ENCODE measurements around the gene CCDC127.

Gene CCDC127

GRCh38 chr5:188488-189481 is 29.2 kb downstream of the CCDC127 start:
- peak; percentile 62 for DNase-seq

- no peak for DNase-seq
Observed at GRCh38 chr5:187617-188451, 30.1 kb downstream of the CCDC127 start.

- DNase-seq = no peak
Observed at GRCh38 chr5:187042-187431, 30.9 kb downstream of the CCDC127 start.

DNA sequence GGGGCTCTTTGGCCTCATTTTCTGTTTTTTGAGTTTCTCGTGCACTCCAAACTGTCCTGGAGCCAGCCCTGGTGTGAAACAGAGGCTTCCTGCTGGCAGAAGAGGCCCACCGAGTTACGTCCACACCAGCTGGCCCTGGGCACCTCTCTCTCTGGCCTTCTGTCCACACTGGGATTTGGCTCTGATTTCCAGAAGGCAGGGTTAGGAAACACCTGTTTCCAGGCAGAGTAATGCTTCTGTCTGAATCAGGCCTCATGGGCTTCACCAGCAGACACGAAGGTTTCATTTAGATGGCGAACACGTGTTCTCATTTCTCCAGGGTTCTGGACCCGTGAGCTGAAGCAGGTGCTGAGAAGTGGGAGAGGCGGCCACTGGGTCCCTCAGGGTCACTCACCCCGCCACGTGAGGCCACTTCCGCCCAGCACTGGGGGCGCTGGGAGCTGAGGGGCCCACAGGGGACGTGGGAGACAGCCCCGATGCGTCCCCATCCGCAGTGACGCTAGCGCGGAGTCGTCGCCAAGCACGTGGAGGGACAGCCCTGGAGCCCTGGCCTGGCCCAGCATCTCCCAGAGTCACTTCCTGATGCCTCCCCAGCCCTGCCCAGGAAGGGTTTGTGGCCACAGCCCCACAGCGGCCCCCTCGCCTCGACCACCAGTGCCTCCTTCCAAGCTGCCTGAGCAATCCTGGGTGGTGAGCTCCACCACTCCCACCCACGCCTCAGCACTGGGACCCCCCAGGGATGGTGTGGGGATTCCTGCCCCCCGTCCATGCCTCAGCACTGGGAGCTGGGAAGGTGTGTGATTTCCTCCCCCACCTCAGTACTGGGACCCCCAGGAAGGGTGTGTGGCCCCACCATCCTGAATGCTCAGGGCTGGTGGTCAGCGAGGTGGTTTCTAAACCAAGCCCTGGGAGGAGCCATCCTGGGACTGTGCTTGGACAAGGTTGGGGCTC is 31.6 kb downstream of the CCDC127 start:
- DNase-seq = no peak

DNA sequence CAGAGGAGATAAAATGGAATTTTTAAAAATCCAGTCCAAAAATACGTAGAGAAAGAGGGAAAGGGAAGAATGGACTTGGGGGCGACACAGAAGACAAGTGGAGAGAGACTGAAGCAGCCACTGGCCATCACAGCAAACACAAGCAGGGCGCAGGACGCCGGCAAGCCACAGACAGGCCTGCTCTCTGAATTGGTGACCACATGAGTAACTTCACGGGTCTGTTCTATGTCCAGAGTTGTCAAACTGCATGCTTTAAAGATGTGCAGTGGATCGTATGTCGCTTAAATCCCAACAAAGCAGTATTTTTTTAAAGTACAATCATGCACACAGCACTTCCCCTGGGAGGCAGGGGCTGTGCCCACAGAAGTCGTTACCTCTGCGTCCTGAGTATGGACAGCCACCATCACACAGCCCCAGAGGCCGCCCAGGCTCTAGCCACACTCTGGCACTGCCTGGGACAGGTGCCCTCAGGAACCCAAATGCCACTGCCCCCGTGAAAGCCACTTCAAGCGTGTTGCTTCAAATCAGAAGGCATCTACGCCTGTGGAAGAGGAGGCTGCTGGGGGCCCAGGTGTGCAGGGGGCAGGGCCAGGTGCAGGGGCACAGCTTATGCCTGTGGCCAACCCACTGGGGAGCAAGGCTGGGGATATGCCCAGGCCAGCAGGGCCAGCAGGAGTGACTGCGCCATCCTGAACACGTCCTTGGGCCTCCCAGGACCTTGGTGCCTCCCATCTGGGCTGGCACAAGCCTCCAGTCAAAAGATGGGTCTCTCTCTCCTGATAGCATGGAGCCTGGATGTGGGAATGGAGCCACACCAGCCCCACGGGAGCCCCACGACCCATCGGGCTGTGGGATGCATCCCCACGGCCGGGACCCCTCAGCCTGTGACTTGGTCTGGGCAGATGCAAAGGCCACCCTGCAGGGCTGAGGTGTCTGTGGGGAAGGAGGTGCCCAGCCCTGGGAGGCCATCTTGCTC is 32.6 kb downstream of the CCDC127 start:
- DNase-seq = no peak

GRCh38 chr5:184471-184870 is 33.5 kb downstream of the CCDC127 start:
- no peak for DNase-seq

DNA sequence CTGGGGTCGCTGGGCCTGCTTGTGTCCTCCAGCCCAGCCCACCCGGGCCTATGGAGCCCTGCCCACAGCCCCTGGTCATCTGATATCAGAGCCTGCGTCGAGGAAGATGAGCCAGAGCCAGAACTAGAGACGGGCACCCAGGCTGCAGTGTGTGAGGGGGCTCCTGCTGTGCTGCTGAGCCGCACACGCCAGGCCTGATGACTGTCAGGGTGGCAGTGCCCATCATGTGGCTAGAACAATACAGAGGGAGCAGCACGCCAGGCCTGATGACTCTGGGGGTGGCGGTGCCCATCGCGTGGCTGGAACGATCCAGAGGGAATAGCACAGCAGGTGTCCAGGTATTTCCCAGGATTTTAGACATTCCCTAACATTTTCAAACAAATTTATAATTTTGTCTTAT is 35.8 kb downstream of the CCDC127 start:
- no peak for DNase-seq

- DNase-seq = no peak
Observed at GRCh38 chr5:181566-181965, 36.4 kb downstream of the CCDC127 start.

GRCh38 chr5:181160-181559 is 36.8 kb downstream of the CCDC127 start:
- no peak for DNase-seq

GRCh38 chr5:180286-180918 is 37.6 kb downstream of the CCDC127 start:
- no peak for DNase-seq

GRCh38 chr5:179401-179800 is 38.6 kb downstream of the CCDC127 start:
- no peak for DNase-seq

DNA sequence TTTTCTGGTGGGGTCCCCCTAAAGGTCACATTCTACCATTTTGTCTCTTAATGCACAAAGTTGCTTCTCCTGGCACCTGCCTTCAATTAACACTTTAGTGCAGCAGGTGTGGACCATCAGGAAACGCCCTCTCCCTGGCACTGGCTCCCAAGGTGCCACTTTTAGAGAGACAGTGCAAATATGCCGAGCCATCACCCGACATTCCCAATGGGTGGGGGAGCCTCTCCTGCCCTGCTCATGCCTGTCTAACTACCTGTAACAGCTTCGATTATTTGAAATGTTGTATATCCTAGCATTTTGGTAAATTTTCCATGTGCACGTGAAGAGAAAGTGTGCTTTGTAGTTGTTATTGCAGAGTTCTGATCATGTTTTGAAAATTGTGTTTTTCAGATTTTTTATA is 39.8 kb downstream of the CCDC127 start:
- DNase-seq = no peak

- no peak for DNase-seq
Observed at GRCh38 chr5:176296-176823, 41.6 kb downstream of the CCDC127 start.

DNA sequence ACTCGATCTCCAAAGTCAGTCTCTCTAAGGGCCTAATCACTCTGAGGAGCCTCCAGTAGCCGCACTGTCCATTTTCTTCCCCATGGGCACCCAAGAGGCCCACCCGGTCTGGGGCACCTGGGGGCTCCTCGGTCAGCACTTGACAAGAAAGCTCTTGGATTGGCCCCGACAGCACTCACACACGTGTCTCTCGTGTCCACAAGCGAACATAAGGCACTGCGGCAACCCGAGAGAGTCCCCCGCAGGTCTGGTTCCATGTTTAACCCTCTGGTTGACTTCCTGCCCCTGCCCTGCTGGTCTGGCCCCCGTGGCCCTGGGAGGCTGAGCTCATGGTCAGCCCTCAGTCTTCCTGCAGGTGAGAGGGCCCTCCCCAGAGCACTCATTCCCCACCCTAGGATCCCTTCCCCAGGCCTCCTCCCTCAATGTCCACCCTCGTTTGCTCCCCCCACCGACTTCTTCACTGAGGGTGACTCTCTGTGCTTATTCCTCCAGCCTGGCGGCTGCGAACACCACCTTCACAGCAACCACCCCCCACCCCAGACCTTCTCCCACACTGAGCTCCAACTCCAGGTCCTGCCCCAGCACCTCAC is 43.0 kb downstream of the CCDC127 start:
- no peak for DNase-seq

- DNase-seq = no peak
Observed at GRCh38 chr5:174291-174600, 43.7 kb downstream of the CCDC127 start.

- DNase-seq = no peak
Observed at GRCh38 chr5:173392-174290, 44.3 kb downstream of the CCDC127 start.

- DNase-seq = no peak
Observed at GRCh38 chr5:172841-173251, 45.1 kb downstream of the CCDC127 start.

- DNase-seq = no peak
Observed at GRCh38 chr5:172421-172820, 45.5 kb downstream of the CCDC127 start.

- no peak for DNase-seq
Observed at GRCh38 chr5:171801-172331, 46.1 kb downstream of the CCDC127 start.
